ENCODE data around the gene ZC3H18. TPM values are rescaled to one million over a fixed set of nuclear protein-coding genes. Genes with fewer than 3 reads are reported as not detected.

Gene ZC3H18
- total and polyA plus RNA-seq, 2 donors (not counting 1 experiment from before 2014, with no cell fraction given) = 7.9 to 9.4 TPM

DNA sequence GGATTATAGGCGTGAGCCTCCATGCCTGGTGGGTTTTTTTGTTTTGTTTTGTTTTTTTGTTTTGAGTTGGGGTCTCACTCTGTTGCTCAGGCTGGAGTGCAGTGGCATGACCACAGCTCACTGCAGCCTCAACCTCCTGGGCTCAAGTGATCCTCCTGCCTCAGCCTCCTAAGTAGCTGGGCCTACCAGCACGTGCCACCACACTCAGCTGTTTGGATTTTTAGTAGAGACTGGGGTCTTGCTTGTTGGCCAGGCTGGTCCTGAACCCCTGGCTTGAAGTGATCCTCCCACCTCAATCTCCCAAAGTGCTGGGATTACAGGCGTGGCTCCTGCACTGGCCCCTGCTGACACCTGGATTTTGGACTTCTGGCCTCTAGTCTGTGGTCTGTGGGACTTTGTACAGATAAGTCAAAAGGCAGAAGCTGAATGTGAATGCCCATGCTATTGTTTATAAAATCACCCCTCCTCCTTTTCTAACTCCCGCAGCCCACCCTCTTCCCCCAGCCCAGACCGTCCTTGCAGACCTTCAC is 110.4 kb downstream of the ZC3H18 start:
- Histone ChIP-seq H3K27me3 (ENCODE audit: control insufficient read depth, insufficient read depth, low read length) (peaks cover 4% of the 10 kb centered on the region), H2AFZ (ENCODE audit: low read length) (no peak overlapping the region), H3K9me3 (ENCODE audit: control insufficient read depth, insufficient read depth, low read depth, low read length) (no peaks in the 10 kb centered on the region), H3K27ac (ENCODE audit: insufficient read depth, low read length) (no peak overlapping the region), H4K20me1 (ENCODE audit: control insufficient read depth, extremely low read depth, insufficient read depth, low read length) (no peaks in the 10 kb centered on the region), H3K4me2 (ENCODE audit: extremely low read depth, insufficient read depth, low read length) (no peak overlapping the region), H3K9ac (ENCODE audit: insufficient read depth, low read length) (no peak overlapping the region), H3K4me1 (ENCODE audit: control insufficient read depth, extremely low read depth, insufficient read depth, low read length) (peaks cover 8% of the 10 kb centered on the region), H3K4me3 (replicated peaks in 1 of 4; ENCODE audit: control extremely low read depth in 1 of 4, insufficient read depth in 1 of 4, low read depth in 3 of 4, low read length in 4 of 4) (no peak overlapping the region), H3K36me3 (ENCODE audit: control insufficient read depth, insufficient read depth, low read length) (no peaks in the 10 kb centered on the region), H3K79me2 (ENCODE audit: control insufficient read depth, insufficient read depth, low read length) (no peaks in the 10 kb centered on the region)
- no peak for TF ChIP-seq EZH2 (IDR thresholded peaks at IDR 0.05; ENCODE audit: low read length, missing control alignments)
- TF ChIP-seq, protein P1, sequence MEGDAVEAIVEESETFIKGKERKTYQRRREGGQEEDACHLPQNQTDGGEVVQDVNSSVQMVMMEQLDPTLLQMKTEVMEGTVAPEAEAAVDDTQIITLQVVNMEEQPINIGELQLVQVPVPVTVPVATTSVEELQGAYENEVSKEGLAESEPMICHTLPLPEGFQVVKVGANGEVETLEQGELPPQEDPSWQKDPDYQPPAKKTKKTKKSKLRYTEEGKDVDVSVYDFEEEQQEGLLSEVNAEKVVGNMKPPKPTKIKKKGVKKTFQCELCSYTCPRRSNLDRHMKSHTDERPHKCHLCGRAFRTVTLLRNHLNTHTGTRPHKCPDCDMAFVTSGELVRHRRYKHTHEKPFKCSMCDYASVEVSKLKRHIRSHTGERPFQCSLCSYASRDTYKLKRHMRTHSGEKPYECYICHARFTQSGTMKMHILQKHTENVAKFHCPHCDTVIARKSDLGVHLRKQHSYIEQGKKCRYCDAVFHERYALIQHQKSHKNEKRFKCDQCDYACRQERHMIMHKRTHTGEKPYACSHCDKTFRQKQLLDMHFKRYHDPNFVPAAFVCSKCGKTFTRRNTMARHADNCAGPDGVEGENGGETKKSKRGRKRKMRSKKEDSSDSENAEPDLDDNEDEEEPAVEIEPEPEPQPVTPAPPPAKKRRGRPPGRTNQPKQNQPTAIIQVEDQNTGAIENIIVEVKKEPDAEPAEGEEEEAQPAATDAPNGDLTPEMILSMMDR (conservative IDR thresholded peaks at IDR 0.05 in 1 of 2, IDR thresholded peaks at IDR 0.05 in 1 of 2; ENCODE audit: low read depth in 1 of 2, low read length in 2 of 2) = no peak
- DNase-seq (ENCODE audit: low read depth in 2 of 2) = no peak

DNA sequence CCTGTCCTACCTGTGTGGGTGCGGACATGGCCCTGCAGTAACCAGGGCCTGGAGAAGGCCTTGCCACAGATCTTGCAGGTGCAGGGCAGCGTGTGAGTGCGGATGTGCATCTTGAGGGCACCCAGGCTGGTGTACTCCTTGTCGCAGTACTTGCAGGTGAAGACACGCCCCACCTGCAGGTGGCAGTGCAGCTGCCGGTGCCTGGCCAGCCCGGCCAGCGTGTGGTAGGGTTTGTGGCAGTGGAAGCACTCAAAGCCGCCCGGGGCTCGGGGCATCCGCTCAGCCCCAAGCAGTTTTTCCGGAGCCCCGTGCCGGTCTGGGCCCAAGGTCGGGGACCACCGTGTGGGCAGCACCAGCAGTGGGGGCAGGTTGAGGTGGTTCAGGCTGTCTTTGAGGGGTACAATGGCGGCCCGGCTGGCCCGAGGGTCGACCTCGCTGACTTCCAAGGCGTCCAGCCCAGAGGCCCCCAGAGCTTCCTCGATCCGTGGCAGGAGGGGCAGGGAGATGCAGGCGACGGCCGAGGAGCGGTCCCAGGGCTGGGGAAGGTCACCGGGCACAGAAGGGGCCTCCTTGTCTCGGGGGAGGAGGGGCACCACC is 111.0 kb downstream of the ZC3H18 start:
- no peak overlapping the region for H3K4me3 ChIP-seq (replicated peaks in 1 of 4; ENCODE audit: control extremely low read depth in 1 of 4, insufficient read depth in 1 of 4, low read depth in 3 of 4, low read length in 4 of 4)
- H4K20me1 ChIP-seq (ENCODE audit: control insufficient read depth, extremely low read depth, insufficient read depth, low read length) = no peaks in the 10 kb centered on the region
- no peak for TF ChIP-seq EZH2 (IDR thresholded peaks at IDR 0.05; ENCODE audit: low read length, missing control alignments)
- TF ChIP-seq, protein P1 (conservative IDR thresholded peaks at IDR 0.05 in 1 of 2, IDR thresholded peaks at IDR 0.05 in 1 of 2; ENCODE audit: low read depth in 1 of 2, low read length in 2 of 2) = no peak
- H2AFZ ChIP-seq (ENCODE audit: low read length) = no peak overlapping the region
- H3K36me3 ChIP-seq (ENCODE audit: control insufficient read depth, insufficient read depth, low read length) = no peaks in the 10 kb centered on the region
- H3K4me2 ChIP-seq (ENCODE audit: extremely low read depth, insufficient read depth, low read length) = no peak overlapping the region
- H3K79me2 ChIP-seq (ENCODE audit: control insufficient read depth, insufficient read depth, low read length) = no peaks in the 10 kb centered on the region
- no peaks in the 10 kb centered on the region for H3K9me3 ChIP-seq (ENCODE audit: control insufficient read depth, insufficient read depth, low read depth, low read length)
- no peak for DNase-seq (ENCODE audit: low read depth in 2 of 2)
- H3K4me1 ChIP-seq (ENCODE audit: control insufficient read depth, extremely low read depth, insufficient read depth, low read length) = peaks cover 8% of the 10 kb centered on the region
- no peak overlapping the region for H3K27ac ChIP-seq (ENCODE audit: insufficient read depth, low read length)
- H3K9ac ChIP-seq (ENCODE audit: insufficient read depth, low read length) = no peak overlapping the region
- H3K27me3 ChIP-seq (ENCODE audit: control insufficient read depth, insufficient read depth, low read length) = peaks cover 4% of the 10 kb centered on the region

Other genes starting within 250 kb of the ZC3H18 start
- 1.3 and 1.5 TPM in 2 replicates for gene ZNF469, start 187.4 kb upstream of the ZC3H18 start, total RNA-seq
- gene ZNF469, start 187.4 kb upstream of the ZC3H18 start, polyA plus RNA-seq = 0.82 and 0.86 TPM in 2 replicates
- gene ZFPM1, start 117.1 kb upstream of the ZC3H18 start, total RNA-seq = 1.7 and 2.1 TPM in 2 replicates
- 0.27 and 0.36 TPM in 2 replicates for gene ZFPM1, start 117.1 kb upstream of the ZC3H18 start, polyA plus RNA-seq
- not detected in 2 replicates for gene IL17C, start 68.2 kb downstream of the ZC3H18 start, total RNA-seq
- gene IL17C, start 68.2 kb downstream of the ZC3H18 start, polyA plus RNA-seq = not detected in 2 replicates
- 124 and 130 TPM in 2 replicates for gene CYBA, start 80.7 kb downstream of the ZC3H18 start, total RNA-seq
- gene CYBA, start 80.7 kb downstream of the ZC3H18 start, polyA plus RNA-seq = 30.8 and 74.7 TPM in 2 replicates
- 60.1 and 204 TPM in 2 replicates for gene MVD, start 92.7 kb downstream of the ZC3H18 start, total RNA-seq
- 35.9 and 43.4 TPM in 2 replicates for gene MVD, start 92.7 kb downstream of the ZC3H18 start, polyA plus RNA-seq
- gene SNAI3, start 116.1 kb downstream of the ZC3H18 start, total RNA-seq = under 0.01 and 0.17 TPM in 2 replicates
- gene SNAI3, start 116.1 kb downstream of the ZC3H18 start, polyA plus RNA-seq = 0.03 TPM in 1 of 2 replicates, not detected in the other
- gene RNF166, start 136.0 kb downstream of the ZC3H18 start, total RNA-seq = 9.7 and 13.6 TPM in 2 replicates
- 6.6 and 8.2 TPM in 2 replicates for gene RNF166, start 136.0 kb downstream of the ZC3H18 start, polyA plus RNA-seq
- gene CTU2, start 136.1 kb downstream of the ZC3H18 start, total RNA-seq = 11.9 and 13.4 TPM in 2 replicates
- gene CTU2, start 136.1 kb downstream of the ZC3H18 start, polyA plus RNA-seq = 7.6 and 8.1 TPM in 2 replicates
- gene PIEZO1, start 214.8 kb downstream of the ZC3H18 start, total RNA-seq = 135 and 313 TPM in 2 replicates
- gene PIEZO1, start 214.8 kb downstream of the ZC3H18 start, polyA plus RNA-seq = 94.5 and 126 TPM in 2 replicates
- gene CDT1, start 233.4 kb downstream of the ZC3H18 start, total RNA-seq = 0.77 and 3.6 TPM in 2 replicates
- 1.3 and 4.5 TPM in 2 replicates for gene CDT1, start 233.4 kb downstream of the ZC3H18 start, polyA plus RNA-seq
- gene APRT, start 241.5 kb downstream of the ZC3H18 start, total RNA-seq = 50.3 and 95.6 TPM in 2 replicates
- 39.2 and 57.6 TPM in 2 replicates for gene APRT, start 241.5 kb downstream of the ZC3H18 start, polyA plus RNA-seq